Fibroblast of lung (primary cell): ENCODE results near the gene SERPINB11.

Source experiments
- EZH2 ChIP-seq: IDR thresholded peaks from 2 replicates; pipeline ENCODE4 v1.5.1; 2012; ENCODE audit warnings: low read length, control low read depth, mild to moderate bottlenecking; ENCODE audit errors: missing control alignments
- TF ChIP-seq, protein P1 (sequence below), 2 donors: IDR thresholded peaks in 1 of 2; conservative IDR thresholded peaks in 1 of 2; 1 replicate in 1 of 2; 2 replicates in 1 of 2; pipeline ENCODE4 v1.5.1; 2011 to 2012; ENCODE audit warnings: low read length in 2 of 2, control low read depth in 1 of 2, inconsistent platforms in 1 of 2, low read depth in 1 of 2, mild to moderate bottlenecking in 1 of 2

DNA sequence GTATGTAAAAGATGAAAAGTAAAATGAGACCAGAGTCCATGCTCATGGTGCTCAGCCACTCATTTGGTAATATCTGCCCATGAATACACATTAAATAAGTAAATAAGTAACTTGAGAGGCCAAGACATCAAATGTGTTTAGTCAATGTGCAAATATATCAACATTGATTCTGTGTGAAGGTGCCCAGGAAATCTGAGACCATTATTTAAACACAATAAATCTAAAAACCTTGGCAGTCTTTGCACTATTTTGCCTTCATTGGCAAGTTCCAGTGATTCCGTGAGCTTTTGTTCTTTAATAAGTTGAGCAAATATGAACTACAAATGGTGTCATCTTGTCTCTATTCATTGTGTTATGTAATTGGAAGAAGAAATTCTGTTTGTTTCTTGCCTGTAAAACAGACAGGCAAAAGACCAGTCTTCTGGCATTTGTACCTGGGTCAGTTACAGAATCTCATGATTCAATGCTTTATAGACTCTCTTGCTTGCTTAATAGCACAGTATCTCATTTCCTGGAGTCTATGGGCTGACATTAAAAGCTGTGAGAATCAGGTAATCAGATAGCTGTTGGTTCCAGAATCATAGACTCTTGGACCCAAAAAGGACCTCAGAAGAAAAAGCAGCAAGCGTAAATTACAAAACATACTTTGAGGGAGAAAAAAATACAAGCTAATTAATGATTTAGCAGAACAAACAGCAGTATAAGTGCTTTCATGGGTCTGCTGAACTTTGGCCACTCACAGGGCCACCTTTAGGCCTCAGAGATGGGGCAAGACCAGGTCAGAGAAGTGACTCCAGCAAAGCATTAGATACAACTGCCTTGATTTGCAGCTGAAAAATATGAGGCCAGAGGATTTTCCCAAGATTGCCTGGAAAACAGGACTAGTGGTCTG is 21.1 kb upstream of the SERPINB11 start:
- TF ChIP-seq, protein P1, sequence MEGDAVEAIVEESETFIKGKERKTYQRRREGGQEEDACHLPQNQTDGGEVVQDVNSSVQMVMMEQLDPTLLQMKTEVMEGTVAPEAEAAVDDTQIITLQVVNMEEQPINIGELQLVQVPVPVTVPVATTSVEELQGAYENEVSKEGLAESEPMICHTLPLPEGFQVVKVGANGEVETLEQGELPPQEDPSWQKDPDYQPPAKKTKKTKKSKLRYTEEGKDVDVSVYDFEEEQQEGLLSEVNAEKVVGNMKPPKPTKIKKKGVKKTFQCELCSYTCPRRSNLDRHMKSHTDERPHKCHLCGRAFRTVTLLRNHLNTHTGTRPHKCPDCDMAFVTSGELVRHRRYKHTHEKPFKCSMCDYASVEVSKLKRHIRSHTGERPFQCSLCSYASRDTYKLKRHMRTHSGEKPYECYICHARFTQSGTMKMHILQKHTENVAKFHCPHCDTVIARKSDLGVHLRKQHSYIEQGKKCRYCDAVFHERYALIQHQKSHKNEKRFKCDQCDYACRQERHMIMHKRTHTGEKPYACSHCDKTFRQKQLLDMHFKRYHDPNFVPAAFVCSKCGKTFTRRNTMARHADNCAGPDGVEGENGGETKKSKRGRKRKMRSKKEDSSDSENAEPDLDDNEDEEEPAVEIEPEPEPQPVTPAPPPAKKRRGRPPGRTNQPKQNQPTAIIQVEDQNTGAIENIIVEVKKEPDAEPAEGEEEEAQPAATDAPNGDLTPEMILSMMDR (conservative IDR thresholded peaks at IDR 0.05 in 1 of 2, IDR thresholded peaks at IDR 0.05 in 1 of 2; ENCODE audit: low read depth in 1 of 2, low read length in 2 of 2): no peak
- no peak for TF ChIP-seq EZH2
